ENCODE measurements around the gene RRM2.

Gene RRM2

DNA sequence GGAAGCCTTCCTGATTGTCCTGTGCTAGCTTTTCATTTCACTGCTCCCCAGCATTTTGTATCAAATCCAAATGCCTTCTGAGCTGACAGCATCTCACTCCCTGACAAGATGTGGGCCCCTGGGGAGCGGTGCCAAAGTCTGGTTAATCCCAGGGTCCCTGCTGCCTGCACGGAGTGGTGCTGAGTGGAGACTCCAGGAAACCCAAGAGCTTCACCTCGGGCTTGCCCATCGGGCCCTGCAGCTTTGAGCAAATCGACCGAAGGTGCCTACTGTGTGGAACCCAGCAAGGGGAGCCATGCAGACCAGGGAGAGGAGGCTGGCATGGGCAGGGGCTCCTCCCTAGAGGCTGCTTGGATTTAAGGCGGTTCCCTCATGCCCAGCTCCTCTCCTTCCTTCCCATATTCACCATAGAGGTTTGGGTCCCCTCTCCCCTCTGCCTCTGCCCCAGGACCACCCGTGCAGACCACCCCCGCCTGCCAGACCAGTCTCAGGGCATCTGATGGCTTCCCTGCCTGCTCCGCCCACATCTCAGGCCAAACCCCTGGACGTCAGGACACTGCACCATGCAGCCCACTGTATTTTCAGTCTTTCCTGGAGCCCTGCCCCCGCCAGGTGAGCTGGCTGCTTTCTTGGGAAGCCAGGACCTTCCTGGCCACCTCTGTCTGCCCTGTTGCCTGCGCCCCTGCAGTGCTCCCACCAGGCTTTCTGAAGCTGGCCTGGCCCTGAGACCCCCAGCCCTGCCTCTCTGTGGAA is 37.8 kb downstream of the RRM2 start:
- no peak for DNase-seq

DNA sequence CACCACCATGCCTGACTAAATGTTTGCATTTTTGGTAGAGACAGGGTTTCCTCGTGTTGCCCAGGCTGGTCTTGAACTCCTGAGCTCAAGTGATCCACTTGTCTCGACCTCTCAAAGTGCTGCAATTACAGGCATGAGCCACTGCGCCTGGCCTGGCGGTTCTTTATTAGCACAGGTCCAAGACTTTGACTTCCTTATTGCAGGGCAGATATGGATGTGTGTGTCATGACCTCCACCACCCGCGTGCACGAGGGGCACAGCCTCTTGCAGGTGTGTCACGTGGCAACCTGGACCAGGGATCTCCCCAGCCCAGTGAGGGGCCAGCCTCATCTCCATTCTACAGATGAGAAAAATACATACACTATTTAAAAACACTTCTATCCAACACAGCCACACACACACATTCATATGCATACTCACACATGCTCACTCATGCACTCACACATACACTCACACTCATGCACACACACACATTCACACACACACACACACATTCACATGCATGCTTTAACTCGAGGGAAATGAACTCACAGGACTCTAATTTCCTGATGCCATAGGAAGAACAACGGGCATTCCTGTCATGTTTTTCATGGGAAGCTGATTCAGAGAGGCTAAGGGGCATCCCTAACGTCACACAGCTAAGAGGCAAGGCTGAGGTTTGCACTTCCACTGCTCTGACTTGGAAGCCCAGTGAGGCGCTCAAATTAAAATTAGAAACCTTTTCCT is 38.8 kb downstream of the RRM2 start:
- no peak for DNase-seq

DNA sequence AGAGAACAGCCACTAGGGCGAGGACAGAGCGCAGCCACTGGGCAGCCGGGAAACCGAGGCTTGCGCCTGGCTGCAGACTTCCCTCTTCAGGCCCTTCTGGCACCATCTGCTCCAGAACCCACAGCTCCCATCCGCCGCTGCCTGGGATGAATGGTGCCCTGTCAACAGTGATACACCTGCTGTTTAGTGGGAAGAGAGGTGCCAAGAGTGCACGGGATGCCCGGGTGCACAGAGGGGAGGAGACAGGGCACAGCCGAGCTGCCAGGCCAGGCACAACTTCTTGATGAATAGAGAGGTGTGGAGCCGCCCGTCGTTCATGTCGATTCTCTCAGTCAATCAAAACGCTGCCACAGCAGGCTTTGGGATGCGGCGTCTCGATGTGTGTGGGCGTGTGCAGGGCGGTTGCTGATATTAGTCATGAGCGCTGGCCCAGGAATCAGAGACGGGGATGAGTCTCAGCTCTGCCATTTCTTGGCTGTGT is 39.5 kb downstream of the RRM2 start:
- no peak for DNase-seq

DNA sequence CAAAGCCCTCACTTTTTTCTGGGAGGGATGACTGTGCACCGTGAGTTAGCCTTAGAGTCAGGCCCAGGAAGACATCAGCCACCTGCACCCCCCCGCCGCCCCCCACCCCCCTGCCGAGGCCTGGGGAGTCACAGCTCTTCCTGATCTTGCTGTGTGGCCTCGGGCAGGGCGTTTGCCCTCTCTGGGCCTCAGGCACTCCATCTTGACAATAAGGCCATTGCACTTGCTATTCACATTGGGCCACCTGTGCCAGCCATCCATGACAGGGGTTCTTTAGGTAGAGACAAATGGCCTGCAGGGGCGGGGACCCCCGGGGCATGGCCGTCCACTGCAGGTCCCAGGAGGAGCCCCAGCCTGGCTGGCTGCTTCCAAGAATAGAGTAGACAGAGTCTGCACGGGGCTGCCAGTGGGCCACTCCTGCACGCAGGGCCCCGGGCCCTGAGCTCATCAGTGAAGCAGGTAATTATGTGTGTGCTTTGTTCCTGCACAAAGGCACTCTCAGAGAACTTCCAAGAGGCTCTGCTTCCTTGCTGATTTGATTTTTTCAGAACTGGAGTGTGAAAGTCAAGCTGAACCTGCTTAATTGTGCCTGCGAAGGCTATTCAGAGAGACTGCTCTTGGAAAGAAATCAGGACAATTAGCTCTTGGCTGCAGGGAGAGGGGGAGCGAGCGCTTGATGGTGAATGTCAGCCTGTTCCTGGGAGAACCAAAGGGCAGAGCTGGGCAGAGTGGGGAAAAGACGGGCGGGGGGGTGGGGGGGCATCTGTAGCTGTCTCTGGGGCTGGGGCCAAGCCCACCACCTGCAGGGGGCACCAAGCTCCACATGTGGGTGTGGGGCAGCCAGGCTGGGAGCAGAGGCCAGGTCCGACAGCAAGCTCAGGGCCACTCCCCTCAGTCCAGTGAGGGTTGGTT is 40.3 kb downstream of the RRM2 start:
- DNase-seq = no peak

DNA sequence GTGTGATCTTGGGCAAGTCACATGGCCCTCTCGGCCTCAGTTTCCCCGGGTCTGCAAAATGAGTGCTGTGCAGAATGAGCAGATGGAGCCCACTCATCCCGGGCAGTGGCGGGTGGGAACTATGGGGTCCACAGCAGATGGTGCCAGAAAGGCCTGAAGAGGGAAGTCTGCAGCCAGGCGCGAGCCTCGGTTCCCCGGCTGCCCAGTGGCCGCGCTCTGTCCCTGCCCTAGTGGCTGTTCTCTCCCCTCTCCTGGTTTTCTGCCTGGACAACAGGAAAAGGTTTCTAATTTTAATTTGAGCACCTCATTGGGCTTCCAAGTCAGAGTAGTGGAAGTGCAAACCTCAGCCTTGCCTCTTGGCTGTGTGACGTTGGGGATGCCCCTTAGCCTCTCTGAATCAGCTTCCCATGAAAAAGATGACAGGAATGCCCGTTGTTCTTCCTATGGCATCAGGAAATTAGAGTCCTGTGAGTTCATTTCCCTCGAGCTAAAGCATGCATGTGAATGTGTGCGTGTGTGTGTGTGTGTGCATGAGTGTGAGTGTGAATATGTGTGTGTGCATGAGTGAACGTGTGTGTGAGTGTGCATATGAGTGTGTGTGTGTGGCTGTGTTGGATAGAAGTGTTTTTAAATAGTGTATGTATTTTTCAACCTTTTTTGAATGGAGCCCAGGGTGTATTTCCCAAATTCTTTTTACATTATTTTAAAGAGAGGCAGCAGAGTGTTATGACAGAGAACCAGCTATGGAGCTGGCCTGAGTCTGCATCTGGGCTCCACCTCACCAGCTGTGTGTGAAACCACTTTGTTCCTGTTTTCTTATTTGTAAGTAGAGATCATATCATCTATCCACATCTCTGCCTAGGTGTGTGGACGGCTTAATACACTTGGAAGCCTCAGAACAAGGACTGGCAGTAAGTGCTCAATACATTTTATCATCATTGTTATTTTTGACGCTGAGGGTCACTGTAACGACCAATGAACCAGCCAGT is 41.3 kb downstream of the RRM2 start:
- no peak for DNase-seq

DNA sequence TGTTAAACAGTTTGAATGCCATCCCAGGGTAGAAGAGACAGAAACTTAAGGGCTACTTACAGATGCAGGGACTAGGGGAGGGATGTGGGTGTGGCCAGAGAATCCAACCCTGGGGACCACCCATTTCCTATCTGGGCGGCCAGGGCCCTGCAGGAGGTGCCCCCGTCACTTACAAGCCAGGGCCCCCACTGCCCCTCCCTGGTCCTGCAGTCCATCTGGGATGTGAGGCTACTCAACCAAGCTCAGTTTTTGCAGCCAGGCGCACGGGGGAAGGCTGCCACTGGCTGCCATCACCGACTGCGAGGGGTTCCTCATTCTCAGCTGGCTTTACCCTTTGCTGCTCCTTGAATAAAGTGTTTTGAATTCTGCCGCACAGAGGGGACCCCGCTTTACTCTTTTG is 42.1 kb downstream of the RRM2 start:
- DNase-seq = no peak

DNA sequence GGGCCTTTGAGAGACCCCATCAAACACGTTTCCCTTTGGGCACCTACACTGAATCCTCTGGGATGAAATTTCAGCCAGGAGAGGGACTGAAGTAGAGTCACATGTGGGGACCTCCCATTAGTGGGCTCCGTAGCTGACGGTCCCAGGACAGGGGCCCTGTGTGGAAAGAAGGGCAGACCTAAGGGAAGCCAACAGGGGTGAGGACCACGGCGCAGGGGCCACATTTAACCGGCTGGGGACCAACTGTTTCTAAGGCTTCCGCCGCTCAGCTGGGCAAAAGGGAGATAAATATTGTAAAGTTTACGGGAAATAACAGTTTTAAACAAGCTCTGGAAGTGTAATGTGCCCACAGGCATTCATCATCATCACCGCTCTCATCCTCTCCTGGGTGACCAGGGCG is 42.7 kb downstream of the RRM2 start:
- DNase-seq = no peak

DNA sequence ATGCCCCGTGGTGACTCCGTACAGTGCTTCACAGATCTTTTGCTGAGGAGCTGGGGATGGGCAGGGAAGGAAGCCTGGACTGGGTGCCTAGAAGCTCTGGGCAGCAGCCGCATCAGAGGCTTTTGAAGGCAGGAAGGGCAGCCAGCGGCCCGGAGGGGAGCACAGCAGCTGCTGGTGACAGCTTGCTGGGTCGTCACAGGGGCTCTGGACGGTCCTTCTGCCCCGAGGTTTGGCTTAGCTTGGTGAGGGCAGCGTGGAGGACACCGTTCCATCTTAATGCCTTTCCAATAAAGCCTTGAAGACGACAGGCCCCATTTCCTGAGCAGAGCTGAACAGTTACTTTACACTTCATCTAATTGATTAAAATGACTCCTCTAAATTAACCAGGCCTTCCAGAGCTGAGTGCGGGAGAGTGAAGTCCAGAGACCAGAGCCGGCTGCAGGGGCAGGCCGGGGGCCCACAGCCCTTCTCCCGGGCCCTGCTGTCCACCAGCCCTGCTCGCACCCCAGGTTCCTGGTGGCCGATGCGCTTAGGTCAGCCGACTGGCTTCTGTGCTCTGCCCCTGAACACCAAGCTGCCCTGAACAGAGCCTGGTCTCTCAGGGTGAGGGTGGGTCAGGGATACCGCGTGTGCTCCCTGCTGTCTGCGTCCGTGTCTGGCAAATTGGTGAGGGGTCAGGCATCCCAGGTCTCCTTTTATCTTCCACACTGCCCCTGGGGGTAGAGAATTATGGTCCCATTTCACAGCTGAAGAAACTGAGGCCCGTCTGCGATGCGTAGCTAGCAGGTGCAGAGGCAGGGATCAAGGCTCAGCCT is 43.5 kb downstream of the RRM2 start:
- no peak for DNase-seq

DNA sequence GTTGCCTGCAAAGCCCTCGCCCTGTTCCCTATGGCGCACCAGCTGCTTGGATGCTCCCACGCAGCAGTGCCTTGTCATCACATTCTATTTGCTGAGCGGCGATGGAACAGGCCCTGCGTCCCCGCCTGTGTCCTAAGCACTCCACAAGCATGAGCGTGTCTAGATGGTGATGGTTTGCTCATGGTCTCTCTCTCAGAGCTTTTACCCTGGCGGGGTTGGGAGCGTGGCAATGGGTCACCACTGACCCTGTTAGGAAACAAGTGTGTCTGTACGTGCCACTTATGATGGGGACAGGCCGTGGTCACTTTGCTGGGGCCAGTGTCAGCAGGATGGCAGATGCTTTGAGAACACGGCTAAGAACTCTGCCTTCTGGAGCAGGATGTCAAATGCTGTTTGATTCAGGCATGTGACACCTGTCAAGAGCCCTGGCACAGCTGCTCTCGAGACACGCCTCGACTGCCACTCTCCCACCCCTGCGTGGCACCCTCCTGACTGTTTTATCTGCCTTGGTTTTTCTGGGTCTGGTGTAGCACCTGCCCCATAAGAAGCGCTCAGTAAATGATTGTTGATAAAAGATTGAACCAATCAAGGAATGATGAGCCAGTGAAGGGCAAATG is 44.2 kb downstream of the RRM2 start:
- DNase-seq = no peak

DNA sequence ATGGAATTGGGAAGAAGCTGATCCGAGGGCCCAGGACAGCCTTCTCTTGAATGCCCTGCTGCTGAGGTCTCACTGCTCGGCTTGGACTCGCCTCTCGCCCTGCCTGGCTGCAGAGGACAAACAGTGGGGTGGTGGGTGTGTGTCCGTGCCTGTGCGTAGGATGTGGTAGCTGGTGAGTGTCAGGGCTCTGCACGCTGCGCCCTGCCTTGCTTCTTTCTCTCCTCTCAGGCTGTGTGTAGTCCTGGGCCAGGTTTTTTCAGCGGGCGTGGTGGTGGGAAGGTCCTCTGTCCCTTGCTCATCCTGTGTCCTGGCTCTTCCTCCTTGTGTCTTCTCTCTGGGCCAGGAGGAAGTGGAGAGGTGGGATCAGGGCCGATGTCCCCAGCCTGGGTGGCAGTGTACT is 44.8 kb downstream of the RRM2 start:
- DNase-seq = no peak

DNA sequence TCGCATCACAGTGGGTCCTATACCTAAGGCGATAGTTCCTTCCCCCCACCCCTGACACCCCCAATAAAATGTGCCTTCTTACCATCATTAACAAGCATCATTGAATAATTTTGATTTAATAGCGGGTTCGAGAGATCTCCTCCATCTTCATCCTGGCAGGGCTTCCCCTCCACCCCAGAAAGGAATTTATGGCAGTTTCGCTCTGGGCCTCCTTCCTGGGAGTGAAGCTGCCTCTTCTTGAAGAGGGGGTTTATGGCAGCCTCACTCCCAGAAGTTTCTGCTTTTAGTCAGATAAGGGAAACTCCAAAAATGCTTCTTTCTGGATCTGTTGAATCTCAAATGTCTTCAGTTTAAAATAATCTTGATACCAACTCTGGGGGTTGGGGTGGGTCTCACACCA is 45.7 kb downstream of the RRM2 start:
- DNase-seq = no peak

DNA sequence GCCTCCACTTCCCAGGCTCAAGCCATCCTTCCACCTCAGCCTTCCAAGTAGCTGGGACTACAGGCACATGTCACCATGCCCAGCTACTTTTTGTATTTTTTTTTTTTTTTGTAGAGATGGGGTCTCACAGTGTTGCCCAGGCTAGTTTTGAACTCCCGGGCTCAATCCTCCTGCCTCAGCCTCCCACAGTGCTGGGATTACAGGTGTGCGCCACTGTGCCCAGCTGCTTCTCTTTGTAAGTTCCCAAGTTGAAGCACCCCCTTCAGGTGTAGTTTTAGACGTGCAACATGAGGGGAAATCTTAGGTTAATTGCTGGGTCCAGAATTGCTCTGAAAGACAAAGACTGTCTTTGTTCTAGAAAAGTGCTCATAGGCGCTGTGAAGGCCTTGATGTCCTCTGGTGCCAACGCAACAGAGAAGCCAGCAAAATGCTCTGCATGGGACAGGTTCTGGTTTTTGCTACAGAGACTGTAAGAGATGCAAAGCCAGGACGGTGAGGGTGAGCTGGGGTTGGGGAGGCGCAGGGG is 46.6 kb downstream of the RRM2 start:
- DNase-seq = no peak

DNA sequence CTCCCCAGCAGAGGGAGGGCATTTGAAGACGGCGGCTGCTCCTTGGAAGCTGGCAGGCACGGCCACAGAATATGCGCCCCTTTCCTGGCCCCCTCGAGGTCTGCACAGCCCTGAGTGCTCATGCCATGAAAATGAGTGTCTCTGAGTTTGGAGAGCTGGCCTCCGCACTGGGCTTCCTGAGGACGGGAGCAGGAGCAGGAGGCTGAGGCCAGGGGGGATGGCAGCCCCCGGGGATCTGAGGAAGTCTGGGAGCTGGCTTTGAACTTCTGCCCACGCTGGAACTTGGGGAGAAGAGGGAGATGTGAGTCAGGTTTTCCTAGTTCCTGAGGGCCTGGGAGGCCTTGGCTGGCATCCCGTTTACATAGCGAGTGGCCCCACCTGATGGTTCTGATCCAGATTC is 47.0 kb downstream of the RRM2 start:
- DNase-seq = no peak

DNA sequence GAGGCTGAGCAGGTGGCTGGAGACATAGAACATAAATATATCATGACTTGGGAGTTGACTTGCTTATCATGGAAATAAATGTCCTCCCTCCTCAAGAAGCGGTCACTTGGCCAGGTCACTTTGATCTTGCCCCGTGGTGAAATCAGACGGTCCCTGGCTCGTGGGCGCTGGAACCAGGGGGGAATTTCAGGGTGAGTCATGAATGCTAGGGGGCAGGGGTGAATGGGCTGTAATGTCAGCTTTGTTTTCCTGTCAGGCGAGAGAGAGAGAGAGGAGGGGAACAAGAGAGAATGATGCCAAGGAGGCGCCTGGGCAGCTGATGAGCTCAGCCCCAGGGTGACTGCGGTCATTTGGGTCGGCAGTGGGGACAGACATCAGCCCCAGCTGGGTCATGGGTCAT is 47.7 kb downstream of the RRM2 start:
- DNase-seq = no peak

DNA sequence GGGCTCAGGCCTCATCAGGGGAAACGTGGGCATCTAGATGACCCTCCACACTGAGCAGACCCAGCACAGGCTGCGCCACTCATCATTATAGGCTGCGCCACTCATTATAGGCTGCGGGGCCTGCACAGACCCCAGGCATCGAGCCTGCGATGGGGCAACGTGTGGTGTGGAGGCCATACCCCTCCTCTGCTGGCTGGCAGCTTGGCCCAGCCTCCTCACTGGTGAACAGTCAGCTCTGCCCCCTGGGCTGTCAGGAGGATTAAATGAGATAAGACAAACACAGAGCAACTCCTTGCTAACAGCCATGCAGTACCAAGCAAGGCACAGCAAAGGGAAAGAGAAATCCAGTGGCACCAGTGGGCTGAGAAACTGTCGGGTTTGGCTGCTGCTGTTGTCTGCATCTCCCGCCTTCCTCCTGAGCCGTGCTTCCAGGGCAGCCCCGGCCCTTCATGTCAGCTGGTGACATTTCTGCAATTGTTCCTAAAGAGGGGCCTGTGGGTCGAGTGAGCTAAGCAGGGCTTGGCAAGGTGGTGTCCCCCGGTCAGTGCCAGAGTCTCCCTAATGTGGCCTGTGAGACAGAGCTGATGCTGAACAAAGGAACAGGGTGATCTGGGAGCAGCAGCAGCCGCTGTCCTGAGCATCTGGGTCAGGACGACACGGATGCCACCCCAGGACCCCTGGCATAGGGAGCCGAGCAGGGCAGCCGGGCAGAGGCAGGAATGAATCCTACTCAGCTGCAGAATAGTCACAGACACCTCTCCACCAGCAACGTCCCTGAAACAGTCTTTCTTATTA is 48.7 kb downstream of the RRM2 start:
- DNase-seq = no peak

DNA sequence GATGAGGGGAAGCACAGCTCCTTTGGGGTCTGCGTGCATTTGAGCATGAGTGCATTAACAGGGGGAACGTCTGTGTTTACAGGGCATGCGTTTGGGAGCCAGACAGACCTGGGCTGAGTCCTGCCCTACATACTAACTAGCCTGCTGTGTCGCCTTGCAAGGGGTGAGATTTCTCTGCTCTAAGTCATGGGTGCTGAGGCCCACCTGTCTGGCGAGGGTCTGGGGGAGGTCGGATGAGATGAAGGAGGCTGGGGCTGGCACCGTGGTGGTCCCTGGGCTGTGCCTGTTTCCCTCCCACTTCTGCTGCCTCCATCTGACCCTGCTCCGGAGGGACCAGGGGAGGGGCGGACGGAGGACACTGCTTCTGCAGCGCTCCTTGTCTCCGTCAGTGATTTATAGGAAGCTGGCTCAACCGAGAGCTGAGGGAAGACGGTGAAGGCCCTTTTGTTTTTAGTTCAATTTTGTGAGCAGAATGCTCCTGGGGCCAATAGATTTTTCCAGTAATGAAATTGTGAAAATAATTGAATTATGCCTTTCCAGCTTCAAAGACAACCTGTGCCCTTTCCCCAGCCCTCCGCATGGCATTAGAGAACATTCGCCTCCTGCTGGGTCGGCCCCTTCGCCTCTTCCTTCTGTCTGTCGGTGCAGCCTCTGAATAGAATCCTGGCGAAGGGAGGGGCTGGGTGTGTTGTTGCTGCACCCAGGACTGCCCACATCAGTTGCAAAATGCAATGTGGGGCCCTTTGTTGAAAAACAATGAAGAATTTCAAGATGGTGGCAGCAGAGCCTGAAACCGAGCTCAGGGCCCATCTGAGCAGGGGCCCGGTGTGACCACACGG is 49.7 kb downstream of the RRM2 start:
- no peak for DNase-seq

DNA sequence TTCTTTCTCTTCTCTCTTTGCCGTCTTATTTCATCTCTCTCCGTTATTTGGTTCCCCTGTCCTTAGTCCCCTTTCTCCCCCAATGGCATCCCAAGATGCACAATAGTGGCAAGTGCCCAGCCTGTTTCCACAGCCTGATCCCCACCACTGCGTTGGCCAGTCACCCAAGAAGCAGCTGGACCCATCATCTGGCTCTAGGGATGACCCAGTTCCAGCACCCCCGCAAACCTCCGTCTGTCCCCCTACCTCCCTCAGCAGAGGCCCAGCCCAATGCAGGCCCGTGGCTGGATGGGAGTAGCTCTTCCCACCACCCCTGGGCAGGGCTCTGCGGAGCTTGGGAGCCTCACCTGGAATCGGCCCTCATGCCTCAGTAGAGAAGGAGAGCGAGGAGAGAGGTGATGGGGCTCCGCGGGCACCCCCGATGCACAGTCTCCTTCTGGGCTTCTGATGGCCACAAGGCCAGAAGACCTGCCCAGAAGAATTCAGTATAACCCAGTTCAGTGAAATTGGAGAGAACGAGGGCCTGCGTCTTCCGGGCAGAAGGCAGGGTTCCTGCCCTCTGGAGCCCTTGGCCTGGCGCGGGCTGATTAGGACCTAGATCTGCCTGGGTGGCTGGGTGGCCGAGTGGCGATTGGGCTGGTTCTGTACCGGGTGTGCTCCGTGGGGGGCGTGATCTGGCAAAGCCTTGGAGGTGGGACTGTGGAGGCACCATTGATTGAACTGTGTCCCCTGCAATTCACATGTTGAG is 50.9 kb downstream of the RRM2 start:
- DNase-seq = no peak

DNA sequence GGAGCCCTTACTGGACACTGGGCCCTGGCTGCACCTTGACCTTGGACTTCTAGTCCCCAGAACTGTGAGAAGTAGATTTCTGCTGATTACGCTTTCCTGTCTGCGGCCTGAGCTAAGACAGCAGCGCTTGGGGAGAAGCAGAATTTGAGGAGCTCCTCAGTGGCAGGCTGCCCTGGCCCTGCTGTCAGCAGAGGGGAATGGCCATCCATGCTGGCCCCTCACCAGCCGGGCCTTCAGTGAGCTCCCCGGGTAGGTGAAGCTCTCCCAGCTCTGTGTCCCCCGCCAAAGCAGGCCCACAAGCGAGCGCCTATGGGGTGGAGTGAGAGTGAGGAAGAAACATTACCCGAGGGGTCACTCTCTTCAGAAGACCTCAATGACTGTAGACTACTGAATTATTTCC is 51.6 kb downstream of the RRM2 start:
- no peak for DNase-seq

All from AML-193 (cell line).